HEK293 (cell line): ENCODE measurements around the gene MYOF.

Source experiments
- CTCF ChIA-PET: fragments of 350-600 bp; formaldehyde crosslinking; extraction: SDS; loops from one replicate; lab custom pipeline; 2021; ENCODE audit warnings: antibody characterized with exemption; lab: Yijun Ruan, JAX
- POLR2A ChIA-PET: fragments of 300-600 bp; formaldehyde crosslinking; extraction: SDS; loops from one replicate; lab custom pipeline; 2020; ENCODE audit warnings: antibody characterized with exemption, inconsistent platforms; lab: Yijun Ruan, JAX
- H3K27ac ChIP-seq: fragments of 200-500 bp; sonication (Bioruptor generic); 2 replicates; pipeline ENCODE4 v1.5.1; 2014; ENCODE audit warnings: low read depth, low read length, control low read depth, inconsistent platforms; ENCODE audit errors: extremely low read depth
- H3K36me3 ChIP-seq, 2 experiments: fragments of 200-500 bp in 1 of 2; sonication (Bioruptor generic) in 1 of 2; 1 replicate in 1 of 2; 2 replicates in 1 of 2; pipeline ENCODE4 v1.5.1; 2014 to 2017; ENCODE audit warnings: inconsistent platforms in 2 of 2, low read length in 2 of 2; ENCODE audit not compliant: control insufficient read depth in 2 of 2, insufficient read depth in 1 of 2
- H3K4me1 ChIP-seq: fragments of 200-500 bp; sonication (Bioruptor generic); 2 replicates; pipeline ENCODE4 v1.5.1; 2014; ENCODE audit warnings: mild to moderate bottlenecking, low read length, inconsistent platforms; ENCODE audit not compliant: control insufficient read depth, insufficient read depth
- H3K4me3 ChIP-seq: 2 replicates; pipeline ENCODE4 v1.5.1; 2011; ENCODE audit warnings: low read depth, mild to moderate bottlenecking, control low read depth, low read length, moderate library complexity
- H3K9me3 ChIP-seq: fragments of 200-500 bp; sonication (Bioruptor generic); 2 replicates; pipeline ENCODE4 v1.5.1; 2014; ENCODE audit warnings: low read depth, low read length, inconsistent platforms; ENCODE audit not compliant: control insufficient read depth, insufficient read depth
- GFI1B ChIP-seq: fragments of 450-650 bp; formaldehyde crosslinking; IDR thresholded peaks from 2 replicates; pipeline ENCODE4 v1.5.1; 2016; ENCODE audit warnings: missing biosample characterization, missing genetic modification characterization
- KLF8 ChIP-seq: fragments of 450-650 bp; formaldehyde crosslinking; IDR thresholded peaks from 2 replicates; pipeline ENCODE4 v1.5.1; 2016; ENCODE audit warnings: missing biosample characterization, missing genetic modification characterization
- KLF9 ChIP-seq: fragments of 450-650 bp; formaldehyde crosslinking; IDR thresholded peaks from 2 replicates; pipeline ENCODE4 v1.5.1; 2016; ENCODE audit warnings: missing biosample characterization, missing genetic modification characterization, low read depth
- OSR2 ChIP-seq: fragments of 450-650 bp; formaldehyde crosslinking; IDR thresholded peaks from 2 replicates; pipeline ENCODE4 v1.5.1; 2016; ENCODE audit warnings: missing biosample characterization, missing genetic modification characterization
- OVOL3 ChIP-seq: fragments of 450-650 bp; formaldehyde crosslinking; IDR thresholded peaks from 2 replicates; pipeline ENCODE4 v1.5.1; 2016; ENCODE audit warnings: missing biosample characterization, missing genetic modification characterization
- PRDM1 ChIP-seq: fragments of 450-650 bp; formaldehyde crosslinking; IDR thresholded peaks from 2 replicates; pipeline ENCODE4; 2016; ENCODE audit warnings: missing biosample characterization, missing genetic modification characterization
- SCRT1 ChIP-seq: fragments of 450-650 bp; formaldehyde crosslinking; IDR thresholded peaks from 2 replicates; pipeline ENCODE4 v1.5.1; 2016; ENCODE audit warnings: missing biosample characterization, missing genetic modification characterization, borderline replicate concordance
- YY1 ChIP-seq: fragments of 450-650 bp; formaldehyde crosslinking; IDR thresholded peaks from 2 replicates; pipeline ENCODE4 v1.5.1; 2018; ENCODE audit warnings: missing biosample characterization, missing genetic modification characterization
- ZNF133 ChIP-seq: fragments of 450-650 bp; formaldehyde crosslinking; IDR thresholded peaks from 2 replicates; pipeline ENCODE4 v1.5.1; 2016; ENCODE audit warnings: missing biosample characterization, missing genetic modification characterization
- ZNF521 ChIP-seq: fragments of 450-650 bp; formaldehyde crosslinking; IDR thresholded peaks from 2 replicates; pipeline ENCODE4 v1.5.1; 2017; ENCODE audit warnings: missing biosample characterization, mild to moderate bottlenecking, missing genetic modification characterization
- ZNF544 ChIP-seq: fragments of 450-650 bp; formaldehyde crosslinking; IDR thresholded peaks from 2 replicates; pipeline ENCODE4 v1.5.0; 2017; ENCODE audit warnings: missing biosample characterization, missing genetic modification characterization
- ZNF549 ChIP-seq: fragments of 450-650 bp; IDR thresholded peaks from 2 replicates; pipeline ENCODE4 v1.5.1; 2018; ENCODE audit warnings: missing biosample characterization, missing genetic modification characterization, mild to moderate bottlenecking, inconsistent platforms, moderate library complexity
- ZNF621 ChIP-seq: fragments of 450-650 bp; formaldehyde crosslinking; IDR thresholded peaks from 2 replicates; pipeline ENCODE4 v1.5.1; 2017; ENCODE audit warnings: missing biosample characterization, missing genetic modification characterization
- ZNF624 ChIP-seq: fragments of 450-650 bp; formaldehyde crosslinking; IDR thresholded peaks from 2 replicates; pipeline ENCODE4 v1.5.1; 2017; ENCODE audit warnings: missing biosample characterization, missing genetic modification characterization
- ZNF664 ChIP-seq: fragments of 450-650 bp; formaldehyde crosslinking; IDR thresholded peaks from 2 replicates; pipeline ENCODE4 v1.5.1; 2016; ENCODE audit warnings: missing biosample characterization, missing genetic modification characterization
- ZNF707 ChIP-seq: fragments of 450-650 bp; formaldehyde crosslinking; IDR thresholded peaks from 2 replicates; pipeline ENCODE4 v1.5.1; 2016; ENCODE audit warnings: missing biosample characterization, missing genetic modification characterization
- TF ChIP-seq, protein P1 (sequence below): fragments of 450-650 bp; formaldehyde crosslinking; conservative IDR thresholded peaks from 2 replicates; pipeline ENCODE4 v1.5.1; 2016; ENCODE audit warnings: low read depth, missing biosample characterization, missing genetic modification characterization
- TF ChIP-seq, protein P2 (sequence below): fragments of 450-650 bp; formaldehyde crosslinking; IDR thresholded peaks from 2 replicates; pipeline ENCODE4 v1.5.1; 2017; ENCODE audit warnings: missing biosample characterization, missing genetic modification characterization
- TF ChIP-seq, protein P3 (sequence below): fragments of 450-650 bp; formaldehyde crosslinking; IDR thresholded peaks from 2 replicates; pipeline ENCODE4 v1.5.1; 2016; ENCODE audit warnings: missing biosample characterization, missing genetic modification characterization
- TF ChIP-seq, protein P4 (sequence below): fragments of 450-650 bp; formaldehyde crosslinking; IDR thresholded peaks from 2 replicates; pipeline ENCODE4 v1.5.1; 2016; ENCODE audit warnings: missing biosample characterization, missing genetic modification characterization, borderline replicate concordance
- TF ChIP-seq, protein P5 (sequence below): fragments of 450-650 bp; formaldehyde crosslinking; IDR thresholded peaks from 2 replicates; pipeline ENCODE4 v1.5.1; 2016; ENCODE audit warnings: missing biosample characterization, missing genetic modification characterization

MYOF gene

DNA sequence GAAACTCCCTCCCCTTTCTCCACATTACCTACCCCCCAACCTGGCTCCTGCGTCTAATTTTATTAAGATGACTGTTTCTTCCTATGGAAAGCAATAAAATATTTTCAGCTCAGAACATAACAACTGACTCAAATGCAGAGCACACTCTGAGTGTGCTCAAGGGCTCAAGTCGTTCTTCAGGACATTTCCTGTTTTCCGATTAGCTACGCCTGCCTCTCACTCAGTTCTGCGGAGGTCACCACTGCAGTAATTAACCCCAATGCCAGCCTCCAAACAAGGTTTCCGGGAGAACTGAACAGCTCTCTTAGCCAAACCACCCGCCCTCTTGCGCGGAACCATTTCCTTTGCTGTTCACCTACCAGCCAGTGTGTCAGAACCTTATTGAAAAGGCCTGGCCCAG lies 19.3 kb downstream of the MYOF start:
- H3K4me1 ChIP-seq = no peaks in the 10 kb centered on the region
- ChIA-PET CTCF (interaction anchor here (0.6 to 2.5 kb wide), 3 partner anchors 12 to 352 kb away, joined by 3 to 13 read pairs (median 5); partner anchors contain the start of gene MYOF), POLR2A (interaction anchor here (1.0 kb wide), 1 partner anchor 26 kb away, joined by 4 read pairs; no protein-coding TSS in a partner anchor)
- H3K36me3 ChIP-seq = no peaks in the 10 kb centered on the region
- TF ChIP-seq ZNF133 (tag by site-specific recombination) (no peak), YY1 (tag by site-specific recombination) (no peak), OSR2 (no peak), ZNF544 (tag by site-specific recombination) (no peak), ZNF621 (tag by site-specific recombination) (no peak), ZNF624 (tag by site-specific recombination) (no peak), ZNF664 (tag by site-specific recombination) (no peak), KLF9 (tag by site-specific recombination) (no peak), OVOL3 (no peak), GFI1B (tag by site-specific recombination) (no peak), ZNF707 (tag by site-specific recombination) (no peak)
- TF ChIP-seq, protein P1, sequence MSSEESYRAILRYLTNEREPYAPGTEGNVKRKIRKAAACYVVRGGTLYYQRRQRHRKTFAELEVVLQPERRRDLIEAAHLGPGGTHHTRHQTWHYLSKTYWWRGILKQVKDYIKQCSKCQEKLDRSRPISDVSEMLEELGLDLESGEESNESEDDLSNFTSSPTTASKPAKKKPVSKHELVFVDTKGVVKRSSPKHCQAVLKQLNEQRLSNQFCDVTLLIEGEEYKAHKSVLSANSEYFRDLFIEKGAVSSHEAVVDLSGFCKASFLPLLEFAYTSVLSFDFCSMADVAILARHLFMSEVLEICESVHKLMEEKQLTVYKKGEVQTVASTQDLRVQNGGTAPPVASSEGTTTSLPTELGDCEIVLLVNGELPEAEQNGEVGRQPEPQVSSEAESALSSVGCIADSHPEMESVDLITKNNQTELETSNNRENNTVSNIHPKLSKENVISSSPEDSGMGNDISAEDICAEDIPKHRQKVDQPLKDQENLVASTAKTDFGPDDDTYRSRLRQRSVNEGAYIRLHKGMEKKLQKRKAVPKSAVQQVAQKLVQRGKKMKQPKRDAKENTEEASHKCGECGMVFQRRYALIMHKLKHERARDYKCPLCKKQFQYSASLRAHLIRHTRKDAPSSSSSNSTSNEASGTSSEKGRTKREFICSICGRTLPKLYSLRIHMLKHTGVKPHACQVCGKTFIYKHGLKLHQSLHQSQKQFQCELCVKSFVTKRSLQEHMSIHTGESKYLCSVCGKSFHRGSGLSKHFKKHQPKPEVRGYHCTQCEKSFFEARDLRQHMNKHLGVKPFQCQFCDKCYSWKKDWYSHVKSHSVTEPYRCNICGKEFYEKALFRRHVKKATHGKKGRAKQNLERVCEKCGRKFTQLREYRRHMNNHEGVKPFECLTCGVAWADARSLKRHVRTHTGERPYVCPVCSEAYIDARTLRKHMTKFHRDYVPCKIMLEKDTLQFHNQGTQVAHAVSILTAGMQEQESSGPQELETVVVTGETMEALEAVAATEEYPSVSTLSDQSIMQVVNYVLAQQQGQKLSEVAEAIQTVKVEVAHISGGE (tag by site-specific recombination) = no peak
- TF ChIP-seq, protein P2, sequence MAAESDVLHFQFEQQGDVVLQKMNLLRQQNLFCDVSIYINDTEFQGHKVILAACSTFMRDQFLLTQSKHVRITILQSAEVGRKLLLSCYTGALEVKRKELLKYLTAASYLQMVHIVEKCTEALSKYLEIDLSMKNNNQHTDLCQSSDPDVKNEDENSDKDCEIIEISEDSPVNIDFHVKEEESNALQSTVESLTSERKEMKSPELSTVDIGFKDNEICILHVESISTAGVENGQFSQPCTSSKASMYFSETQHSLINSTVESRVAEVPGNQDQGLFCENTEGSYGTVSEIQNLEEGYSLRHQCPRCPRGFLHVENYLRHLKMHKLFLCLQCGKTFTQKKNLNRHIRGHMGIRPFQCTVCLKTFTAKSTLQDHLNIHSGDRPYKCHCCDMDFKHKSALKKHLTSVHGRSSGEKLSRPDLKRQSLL (tag by site-specific recombination) = no peak
- TF ChIP-seq, protein P3, sequence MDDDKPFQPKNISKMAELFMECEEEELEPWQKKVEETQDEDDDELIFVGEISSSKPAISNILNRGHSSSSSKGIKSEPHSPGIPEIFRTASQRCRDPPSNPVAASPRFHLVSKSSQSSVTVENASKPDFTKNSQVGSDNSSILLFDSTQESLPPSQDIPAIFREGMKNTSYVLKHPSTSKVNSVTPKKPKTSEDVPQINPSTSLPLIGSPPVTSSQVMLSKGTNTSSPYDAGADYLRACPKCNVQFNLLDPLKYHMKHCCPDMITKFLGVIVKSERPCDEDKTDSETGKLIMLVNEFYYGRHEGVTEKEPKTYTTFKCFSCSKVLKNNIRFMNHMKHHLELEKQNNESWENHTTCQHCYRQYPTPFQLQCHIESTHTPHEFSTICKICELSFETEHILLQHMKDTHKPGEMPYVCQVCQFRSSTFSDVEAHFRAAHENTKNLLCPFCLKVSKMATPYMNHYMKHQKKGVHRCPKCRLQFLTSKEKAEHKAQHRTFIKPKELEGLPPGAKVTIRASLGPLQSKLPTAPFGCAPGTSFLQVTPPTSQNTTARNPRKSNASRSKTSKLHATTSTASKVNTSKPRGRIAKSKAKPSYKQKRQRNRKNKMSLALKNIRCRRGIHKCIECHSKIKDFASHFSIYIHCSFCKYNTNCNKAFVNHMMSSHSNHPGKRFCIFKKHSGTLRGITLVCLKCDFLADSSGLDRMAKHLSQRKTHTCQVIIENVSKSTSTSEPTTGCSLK (tag by site-specific recombination) = no peak
- H3K4me3 ChIP-seq = no peak overlapping the region
- no peak overlapping the region for H3K27ac ChIP-seq
- no peaks in the 10 kb centered on the region for H3K9me3 ChIP-seq

DNA sequence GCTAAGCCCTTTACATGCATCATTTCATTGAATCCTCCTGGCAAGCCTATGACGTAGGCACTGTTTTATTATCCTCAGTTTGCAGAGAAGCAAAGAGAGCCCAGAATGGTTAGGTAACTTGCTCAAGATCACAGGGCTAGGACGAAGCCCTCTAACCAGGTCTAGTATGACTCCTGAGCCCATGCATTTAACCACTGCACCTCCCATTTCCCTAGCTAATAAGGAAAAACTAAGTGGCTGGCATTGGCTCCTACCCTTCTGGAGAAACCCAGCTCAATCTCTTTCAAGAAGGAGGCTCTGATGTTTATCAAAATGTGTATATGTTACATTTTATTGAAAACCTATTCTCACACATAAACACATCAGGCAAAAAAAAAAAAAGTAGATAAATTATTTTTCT lies 19.8 kb downstream of the MYOF start:
- Histone ChIP-seq H3K4me1 (no peaks in the 10 kb centered on the region), H3K9me3 (no peaks in the 10 kb centered on the region), H3K27ac (no peak overlapping the region), H3K4me3 (no peak overlapping the region), H3K36me3 (no peaks in the 10 kb centered on the region)
- POLR2A ChIA-PET = interaction anchor here (1.0 kb wide), 1 partner anchor 26 kb away, joined by 4 read pairs; no protein-coding TSS in a partner anchor
- TF ChIP-seq ZNF521 (tag by site-specific recombination) = no peak
- CTCF ChIA-PET = interaction anchor here (0.6 to 2.5 kb wide), 3 partner anchors 13 to 353 kb away, joined by 3 to 13 read pairs (median 5); partner anchors contain the start of gene MYOF

DNA sequence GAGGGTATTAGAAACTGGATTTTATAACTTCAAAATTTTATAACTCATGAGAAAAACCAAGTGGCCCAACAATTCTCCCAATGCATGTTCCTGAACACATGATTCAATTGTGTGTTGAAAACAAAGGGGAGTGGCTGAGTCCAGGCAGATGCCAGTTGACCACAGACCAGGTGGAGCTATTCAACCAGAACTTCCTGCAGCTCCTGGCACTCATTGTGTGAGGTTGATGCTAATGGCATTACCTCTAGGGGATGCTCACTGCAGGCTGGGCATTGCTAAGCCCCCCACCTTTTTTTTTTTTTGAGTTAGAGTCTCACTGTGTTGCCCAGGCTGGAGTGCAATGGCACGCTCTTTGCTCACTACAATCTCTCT lies 20.3 kb downstream of the MYOF start:
- H3K4me1 ChIP-seq = no peaks in the 10 kb centered on the region
- ChIA-PET CTCF (interaction anchor here (1.1 to 2.5 kb wide), 3 partner anchors 9 to 51 kb away, joined by 3 to 13 read pairs (median 4); partner anchors contain the start of gene MYOF), POLR2A (no interaction called here)
- no peak overlapping the region for H3K4me3 ChIP-seq
- no peak overlapping the region for H3K27ac ChIP-seq
- H3K9me3 ChIP-seq = no peaks in the 10 kb centered on the region
- H3K36me3 ChIP-seq = no peaks in the 10 kb centered on the region
- no peak for TF ChIP-seq PRDM1 (tag by site-specific recombination)
- no peak for TF ChIP-seq ZNF549 (tag by site-specific recombination)
- TF ChIP-seq KLF8 = no peak
- TF ChIP-seq, protein P4, sequence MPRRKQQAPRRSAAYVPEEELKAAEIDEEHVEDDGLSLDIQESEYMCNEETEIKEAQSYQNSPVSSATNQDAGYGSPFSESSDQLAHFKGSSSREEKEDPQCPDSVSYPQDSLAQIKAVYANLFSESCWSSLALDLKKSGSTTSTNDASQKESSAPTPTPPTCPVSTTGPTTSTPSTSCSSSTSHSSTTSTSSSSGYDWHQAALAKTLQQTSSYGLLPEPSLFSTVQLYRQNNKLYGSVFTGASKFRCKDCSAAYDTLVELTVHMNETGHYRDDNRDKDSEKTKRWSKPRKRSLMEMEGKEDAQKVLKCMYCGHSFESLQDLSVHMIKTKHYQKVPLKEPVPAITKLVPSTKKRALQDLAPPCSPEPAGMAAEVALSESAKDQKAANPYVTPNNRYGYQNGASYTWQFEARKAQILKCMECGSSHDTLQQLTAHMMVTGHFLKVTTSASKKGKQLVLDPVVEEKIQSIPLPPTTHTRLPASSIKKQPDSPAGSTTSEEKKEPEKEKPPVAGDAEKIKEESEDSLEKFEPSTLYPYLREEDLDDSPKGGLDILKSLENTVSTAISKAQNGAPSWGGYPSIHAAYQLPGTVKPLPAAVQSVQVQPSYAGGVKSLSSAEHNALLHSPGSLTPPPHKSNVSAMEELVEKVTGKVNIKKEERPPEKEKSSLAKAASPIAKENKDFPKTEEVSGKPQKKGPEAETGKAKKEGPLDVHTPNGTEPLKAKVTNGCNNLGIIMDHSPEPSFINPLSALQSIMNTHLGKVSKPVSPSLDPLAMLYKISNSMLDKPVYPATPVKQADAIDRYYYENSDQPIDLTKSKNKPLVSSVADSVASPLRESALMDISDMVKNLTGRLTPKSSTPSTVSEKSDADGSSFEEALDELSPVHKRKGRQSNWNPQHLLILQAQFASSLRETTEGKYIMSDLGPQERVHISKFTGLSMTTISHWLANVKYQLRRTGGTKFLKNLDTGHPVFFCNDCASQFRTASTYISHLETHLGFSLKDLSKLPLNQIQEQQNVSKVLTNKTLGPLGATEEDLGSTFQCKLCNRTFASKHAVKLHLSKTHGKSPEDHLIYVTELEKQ (tag by site-specific recombination) = no peak
- TF ChIP-seq SCRT1 (tag by site-specific recombination) = no peak
- TF ChIP-seq, protein P5, sequence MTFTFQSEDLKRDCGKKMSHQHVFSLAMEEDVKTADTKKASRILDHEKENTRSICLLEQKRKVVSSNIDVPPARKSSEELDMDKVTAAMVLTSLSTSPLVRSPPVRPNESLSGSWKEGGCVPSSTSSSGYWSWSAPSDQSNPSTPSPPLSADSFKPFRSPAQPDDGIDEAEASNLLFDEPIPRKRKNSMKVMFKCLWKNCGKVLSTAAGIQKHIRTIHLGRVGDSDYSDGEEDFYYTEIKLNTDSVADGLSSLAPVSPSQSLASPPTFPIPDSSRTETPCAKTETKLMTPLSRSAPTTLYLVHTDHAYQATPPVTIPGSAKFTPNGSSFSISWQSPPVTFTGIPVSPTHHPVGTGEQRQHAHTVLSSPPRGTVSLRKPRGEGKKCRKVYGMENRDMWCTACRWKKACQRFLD (tag by site-specific recombination) = no peak
